22Rv1 (cell line): ENCODE results near the gene LYZL2.

ENCODE experiments used
- H3K27ac ChIP-seq: fragments of 450-650 bp; 2 replicates; pipeline ENCODE4 v1.5.1; 2017
- ZFX ChIP-seq: fragments of 450-650 bp; IDR thresholded peaks from 2 replicates; pipeline ENCODE4 v1.6.1; 2017; ENCODE audit warnings: antibody characterized with exemption, borderline replicate concordance
- TF ChIP-seq, protein P1 (sequence below): fragments of 450-650 bp; IDR thresholded peaks from 2 replicates; pipeline ENCODE4 v1.5.1; 2017; ENCODE audit warnings: mild to moderate bottlenecking

Gene LYZL2

DNA sequence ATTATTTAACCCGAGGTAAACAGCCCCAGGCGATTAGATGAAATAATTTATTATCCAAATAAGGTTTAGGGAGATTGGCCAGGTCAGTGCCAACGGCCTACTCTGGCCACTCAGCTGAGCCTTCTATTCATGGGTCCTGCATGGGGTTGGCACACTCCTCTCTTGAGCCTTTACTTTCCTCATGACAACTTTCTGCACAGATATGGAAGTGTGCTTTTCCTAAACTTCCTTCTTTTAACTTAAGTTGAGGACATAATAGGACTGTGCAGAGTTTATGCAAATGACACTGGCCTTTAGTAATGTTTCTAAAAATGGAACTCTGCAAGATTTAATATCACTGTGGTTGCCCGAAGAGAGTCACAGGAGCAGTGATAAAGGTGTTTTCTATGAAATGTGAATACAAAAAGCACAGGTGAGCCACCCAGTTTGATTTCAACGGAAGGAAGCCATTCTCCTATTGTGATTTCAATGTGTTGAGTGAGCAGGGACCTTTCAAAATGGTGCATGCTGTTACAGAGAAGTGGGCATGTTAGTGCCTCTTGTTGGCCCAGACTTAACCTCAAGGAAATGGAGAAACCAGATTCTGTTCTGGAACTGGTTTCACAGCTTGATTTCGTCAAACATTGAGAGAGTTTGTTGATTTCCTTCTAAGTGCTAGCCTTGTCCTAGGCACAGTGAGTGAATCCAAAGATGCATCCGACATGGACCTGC, 55.7 kb downstream of the LYZL2 start:
- no peak overlapping the region for H3K27ac ChIP-seq
- TF ChIP-seq, protein P1, sequence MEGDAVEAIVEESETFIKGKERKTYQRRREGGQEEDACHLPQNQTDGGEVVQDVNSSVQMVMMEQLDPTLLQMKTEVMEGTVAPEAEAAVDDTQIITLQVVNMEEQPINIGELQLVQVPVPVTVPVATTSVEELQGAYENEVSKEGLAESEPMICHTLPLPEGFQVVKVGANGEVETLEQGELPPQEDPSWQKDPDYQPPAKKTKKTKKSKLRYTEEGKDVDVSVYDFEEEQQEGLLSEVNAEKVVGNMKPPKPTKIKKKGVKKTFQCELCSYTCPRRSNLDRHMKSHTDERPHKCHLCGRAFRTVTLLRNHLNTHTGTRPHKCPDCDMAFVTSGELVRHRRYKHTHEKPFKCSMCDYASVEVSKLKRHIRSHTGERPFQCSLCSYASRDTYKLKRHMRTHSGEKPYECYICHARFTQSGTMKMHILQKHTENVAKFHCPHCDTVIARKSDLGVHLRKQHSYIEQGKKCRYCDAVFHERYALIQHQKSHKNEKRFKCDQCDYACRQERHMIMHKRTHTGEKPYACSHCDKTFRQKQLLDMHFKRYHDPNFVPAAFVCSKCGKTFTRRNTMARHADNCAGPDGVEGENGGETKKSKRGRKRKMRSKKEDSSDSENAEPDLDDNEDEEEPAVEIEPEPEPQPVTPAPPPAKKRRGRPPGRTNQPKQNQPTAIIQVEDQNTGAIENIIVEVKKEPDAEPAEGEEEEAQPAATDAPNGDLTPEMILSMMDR = no peak
- TF ChIP-seq ZFX = no peak

DNA sequence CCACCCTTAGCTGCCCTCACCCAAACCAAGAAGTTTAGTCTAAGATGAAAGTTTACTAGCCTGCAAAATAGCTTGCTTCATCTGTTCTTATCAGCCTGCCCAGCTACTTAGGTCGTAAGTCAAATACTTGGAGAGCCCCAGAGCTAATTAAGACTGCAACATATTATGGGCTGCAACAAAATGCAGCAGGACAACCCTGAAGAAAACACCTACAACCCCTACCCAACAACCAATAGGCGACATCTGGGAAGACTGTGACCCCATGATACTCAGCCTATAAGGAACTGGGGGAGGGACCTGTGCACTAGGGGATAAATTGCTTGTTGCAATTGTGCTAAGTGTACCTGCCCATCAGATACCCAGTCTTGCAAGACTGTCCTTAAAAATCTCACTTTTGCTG, 64.1 kb downstream of the LYZL2 start:
- no peak overlapping the region for H3K27ac ChIP-seq
- TF ChIP-seq, protein P1 = no peak

DNA sequence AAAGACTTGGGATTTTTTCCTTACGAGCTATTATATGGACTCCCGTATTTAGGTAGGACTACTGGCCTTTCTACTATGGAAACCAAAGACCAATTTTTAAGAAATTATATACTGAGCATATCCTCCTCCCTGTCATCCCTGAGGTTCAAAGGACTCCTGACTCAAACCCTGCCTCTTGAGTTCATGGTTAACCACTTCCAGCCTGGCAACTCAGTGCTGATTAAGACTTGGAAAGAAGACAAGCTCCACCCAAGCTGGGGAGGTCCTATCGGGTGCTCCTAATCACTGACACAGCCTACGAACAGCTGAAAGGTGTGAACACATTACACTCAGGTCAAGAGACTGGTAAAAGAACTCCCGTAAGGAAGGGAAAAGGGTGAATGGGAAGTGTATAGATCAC, 66.8 kb downstream of the LYZL2 start:
- H3K27ac ChIP-seq = no peak overlapping the region
- no peak for TF ChIP-seq ZFX
- TF ChIP-seq, protein P1 = no peak
